Measurements from ENCODE around the gene SDHAF3. TPM values are rescaled to one million over a fixed set of nuclear protein-coding genes. Genes with fewer than 3 reads are reported as not detected.

The SDHAF3 gene
- total RNA-seq, 1 experiment from 2014 or later, result 22.6 TPM

DNA sequence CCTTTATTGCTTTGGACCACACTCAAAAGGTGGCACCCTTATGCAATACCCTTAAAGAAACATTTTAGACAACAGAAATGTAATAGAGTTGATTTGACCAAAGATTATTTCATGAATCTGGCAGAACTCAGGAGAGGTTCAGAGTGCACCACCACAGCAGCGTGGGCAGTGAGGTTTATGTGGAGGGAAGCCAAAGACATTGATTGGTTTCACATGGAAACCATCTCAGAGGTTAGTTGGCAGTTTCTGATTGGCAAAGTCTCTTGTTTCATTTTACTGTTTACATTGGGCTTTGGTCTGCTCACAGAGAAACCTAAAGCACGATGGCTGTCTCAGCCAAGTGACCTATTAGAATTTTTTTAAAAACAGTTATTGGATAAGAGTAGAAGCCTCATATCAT lies 101.3 kb downstream of the SDHAF3 start:
- DNase-seq (ENCODE audit: low read depth), result no peak

DNA sequence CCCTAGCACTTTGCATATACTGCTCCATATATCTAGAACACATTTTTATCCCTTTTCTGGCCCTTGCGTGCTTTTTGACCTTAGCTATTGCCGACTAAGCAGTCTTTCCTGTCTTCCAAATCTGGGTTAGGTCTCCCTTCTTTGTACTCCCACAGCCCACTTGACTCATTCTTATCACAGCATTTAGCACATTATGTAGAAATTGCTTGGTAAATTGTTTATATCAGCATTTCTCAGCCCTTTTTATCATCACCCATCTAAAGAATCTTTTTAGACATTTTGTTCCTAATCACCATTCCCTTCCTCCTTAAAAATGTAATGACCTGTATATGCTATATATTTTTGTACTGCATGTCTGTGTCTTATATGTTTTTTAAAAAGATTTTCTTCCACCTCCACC lies 101.7 kb downstream of the SDHAF3 start:
- DNase-seq (ENCODE audit: low read depth), result no peak

GRCh38 chr7:97224316-97224715 lies 106.8 kb downstream of the SDHAF3 start:
- DNase-seq (ENCODE audit: low read depth), result no peak

GRCh38 chr7:97226541-97226940 lies 109.0 kb downstream of the SDHAF3 start:
- no peak for DNase-seq (ENCODE audit: low read depth)

Other genes with a start within 250 kb of the SDHAF3 start
- gene DLX6, start 112.1 kb upstream of the SDHAF3 start, total RNA-seq (2014; rRNA removed; shearing (Covaris generic)), result 1.8 and 3.7 TPM in 2 replicates
- gene DLX5, start 92.9 kb upstream of the SDHAF3 start, total RNA-seq (2014; rRNA removed; shearing (Covaris generic)), result 0.34 and 1.3 TPM in 2 replicates